SK-N-SH (cell line): ENCODE results near the gene PDIA6. TPM values are rescaled to one million over a fixed set of nuclear protein-coding genes. Genes with fewer than 3 reads are reported as not detected.

ENCODE experiments used
- CTCF ChIA-PET: fragments of 300-600, 350-600 bp; formaldehyde crosslinking; extraction: SDS; loops from one replicate; lab custom pipeline; 2021; lab: Yijun Ruan, JAX
- POLR2A ChIA-PET: fragments of 350-600 bp; sonication (Branson Sonifier 250); formaldehyde crosslinking; extraction: SDS; loops from one replicate; lab custom pipeline; 2020; ENCODE audit warnings: antibody characterized with exemption, inconsistent platforms; lab: Yijun Ruan, JAX
- DNase-seq: peaks from one replicate; pipeline ENCODE4 v3.0.0; 2012
- H2AFZ ChIP-seq: fragments of 200-600 bp; sonication (generic); 2 replicates; pipeline ENCODE4 v1.8.1; 2016; ENCODE audit warnings: antibody characterized with exemption, mild to moderate bottlenecking, low read depth
- H3F3A ChIP-seq: fragments of 200-600 bp; sonication (generic); replicated peaks from 2 replicates; pipeline ENCODE3; 2016; ENCODE audit warnings: antibody characterized with exemption, mild to moderate bottlenecking; ENCODE audit not compliant: insufficient read depth
- H3K27ac ChIP-seq, 2 experiments: fragments of 200-500 bp in 1 of 2; fragments of 200-600 bp in 1 of 2; sonication (Bioruptor generic) in 1 of 2; sonication (generic), shearing (Covaris generic) in 1 of 2; 2 replicates each; pipeline versions ENCODE4 v1.5.1 to v1.6.1; 2014 to 2016; ENCODE audit warnings: low read depth in 2 of 2, inconsistent platforms in 1 of 2, low read length in 1 of 2, mild to moderate bottlenecking in 1 of 2, mixed read lengths in 1 of 2
- H3K27me3 ChIP-seq: fragments of 200-600 bp; sonication (generic), shearing (Covaris generic); 2 replicates; pipeline ENCODE4 v1.6.1; 2016; ENCODE audit warnings: mixed run types; ENCODE audit not compliant: insufficient read depth
- H3K36me3 ChIP-seq, 2 experiments: fragments of 200-500 bp in 1 of 2; fragments of 200-600 bp in 1 of 2; sonication (Bioruptor generic) in 1 of 2; sonication (generic) in 1 of 2; replicated peaks in 1 of 2; 2 replicates each; pipeline versions ENCODE3 to v1.5.1; 2014 to 2016; ENCODE audit warnings: low read length in 1 of 2, mild to moderate bottlenecking in 1 of 2; ENCODE audit not compliant: insufficient read depth in 2 of 2, control insufficient read depth in 1 of 2
- H3K4me1 ChIP-seq, 2 experiments: fragments of 200-500 bp in 1 of 2; fragments of 200-600 bp in 1 of 2; sonication (Bioruptor generic) in 1 of 2; sonication (generic), shearing (Covaris generic) in 1 of 2; 2 replicates each; pipeline versions ENCODE4 v1.5.1 to v1.6.1; 2014 to 2016; ENCODE audit warnings: low read depth in 1 of 2, low read length in 1 of 2, mixed run types in 1 of 2; ENCODE audit not compliant: insufficient read depth in 2 of 2, control insufficient read depth in 1 of 2
- H3K4me2 ChIP-seq: fragments of 200-600 bp; sonication (generic), shearing (Covaris generic); 2 replicates; pipeline ENCODE4 v1.6.1; 2017; ENCODE audit warnings: mixed run types
- H3K4me3 ChIP-seq, 2 experiments: fragments of 200-500 bp in 1 of 2; fragments of 200-600 bp in 1 of 2; sonication (Bioruptor generic) in 1 of 2; sonication (generic), shearing (Covaris generic) in 1 of 2; 2 replicates each; pipeline versions ENCODE4 v1.5.1 to v1.8.1; 2014 to 2016; ENCODE audit warnings: low read depth in 2 of 2, inconsistent platforms in 1 of 2, low read length in 1 of 2, mild to moderate bottlenecking in 1 of 2, mixed read lengths in 1 of 2, moderate library complexity in 1 of 2
- H3K79me2 ChIP-seq: fragments of 200-600 bp; sonication (generic); 2 replicates; pipeline ENCODE4 v1.8.1; 2017; ENCODE audit warnings: mild to moderate bottlenecking; ENCODE audit not compliant: insufficient read depth
- H3K9ac ChIP-seq: fragments of 200-600 bp; sonication (generic); 2 replicates; pipeline ENCODE4 v1.6.1; 2017; ENCODE audit warnings: mixed run types
- H3K9me2 ChIP-seq: fragments of 200-600 bp; sonication (generic); 2 replicates; pipeline ENCODE4 v1.6.1; 2017; ENCODE audit warnings: mixed run types
- H3K9me3 ChIP-seq: fragments of 200-600 bp; sonication (generic); 2 replicates; pipeline ENCODE4 v1.6.1; 2017; ENCODE audit warnings: mixed run types, mild to moderate bottlenecking, moderate library complexity
- H4K20me1 ChIP-seq: fragments of 200-600 bp; sonication (generic); 2 replicates; pipeline ENCODE4 v1.6.1; 2017; ENCODE audit warnings: mild to moderate bottlenecking, mixed run types; ENCODE audit not compliant: insufficient read depth
- ELF1 ChIP-seq: IDR thresholded peaks from 2 replicates; pipeline ENCODE4 v1.4.0; 2012
- GABPA ChIP-seq: IDR thresholded peaks from 2 replicates; pipeline ENCODE4 v1.4.0; 2012; ENCODE audit warnings: low read depth, mild to moderate bottlenecking
- GATA2 ChIP-seq: sonication (generic); formaldehyde crosslinking; IDR thresholded peaks from 2 replicates; pipeline ENCODE4 v1.5.0; 2020; ENCODE audit warnings: mild to moderate bottlenecking, missing genetic modification reagents
- IRF3 ChIP-seq: fragments of 150-350 bp; IDR thresholded peaks from 2 replicates; pipeline ENCODE4 v1.6.1; 2016; ENCODE audit warnings: mild to moderate bottlenecking, low read depth, low read length
- JUND ChIP-seq: IDR thresholded peaks from 2 replicates; pipeline ENCODE4 v1.4.0; 2012
- MAX ChIP-seq: IDR thresholded peaks from 2 replicates; pipeline ENCODE4 v1.4.0; 2012; ENCODE audit warnings: low read depth
- MEF2A ChIP-seq: IDR thresholded peaks from 2 replicates; pipeline ENCODE4 v1.4.0; 2012; ENCODE audit warnings: low read depth, borderline replicate concordance
- MXI1 ChIP-seq: IDR thresholded peaks from 2 replicates; pipeline ENCODE4 v1.6.1; 2012; ENCODE audit warnings: mild to moderate bottlenecking, low read depth, low read length, improper control_type of control experiment
- NRF1 ChIP-seq: IDR thresholded peaks from 2 replicates; pipeline ENCODE4 v1.6.1; 2012; ENCODE audit warnings: low read depth, mild to moderate bottlenecking, low read length
- RAD21 ChIP-seq: IDR thresholded peaks from 2 replicates; pipeline ENCODE4 v1.6.1; 2012; ENCODE audit warnings: mild to moderate bottlenecking, low read length
- RCOR1 ChIP-seq: fragments of 150-350 bp; IDR thresholded peaks from 2 replicates; pipeline ENCODE4 v1.6.1; 2017; ENCODE audit warnings: antibody characterized with exemption, low read length
- RFX5 ChIP-seq: IDR thresholded peaks from 2 replicates; pipeline ENCODE4 v1.6.1; 2012; ENCODE audit warnings: mild to moderate bottlenecking, improper control_type of control experiment, low read length
- RXRA ChIP-seq: IDR thresholded peaks from 2 replicates; pipeline ENCODE4 v1.4.0; 2012; ENCODE audit warnings: low read depth, mild to moderate bottlenecking, borderline replicate concordance
- SMC3 ChIP-seq: IDR thresholded peaks from 2 replicates; pipeline ENCODE4 v1.6.1; 2012; ENCODE audit warnings: low read depth, low read length, improper control_type of control experiment
- TCF12 ChIP-seq: IDR thresholded peaks from 2 replicates; pipeline ENCODE4 v1.4.0; 2012
- USF1 ChIP-seq: IDR thresholded peaks from 2 replicates; pipeline ENCODE4 v1.4.0; 2012; ENCODE audit warnings: low read depth, borderline replicate concordance
- USF2 ChIP-seq: fragments of 150-350 bp; IDR thresholded peaks from 2 replicates; pipeline ENCODE4 v1.6.1; 2017; ENCODE audit warnings: antibody characterized with exemption, low read length, low read depth, borderline replicate concordance
- YY1 ChIP-seq: IDR thresholded peaks from 2 replicates; pipeline ENCODE4 v1.4.0; 2012; ENCODE audit warnings: low read depth, mild to moderate bottlenecking
- WGBS: methylation state at CpG from one replicate; pipeline ENCODE4 v1.1.6; 2017; ENCODE audit warnings: low lambda C conversion rate; 5-methylcytosine and 5-hydroxymethylcytosine counted together
- polyA plus RNA-seq, 3 experiments: library from polyadenylated mRNA; depleted of rRNA; stranded (reverse); fragments of >200 nt; gene quantifications; 2 replicates each; pipeline ENCODE4 v1.2.3, GENCODE V29; 2012
- TF ChIP-seq, protein P1 (sequence below): IDR thresholded peaks from 2 replicates; pipeline ENCODE4 v1.6.1; 2012; ENCODE audit warnings: mild to moderate bottlenecking, low read depth, low read length, moderate library complexity
- TF ChIP-seq, protein P2 (sequence below): IDR thresholded peaks from 2 replicates; pipeline ENCODE4 v1.4.0; 2012; ENCODE audit warnings: low read depth, borderline replicate concordance

Gene PDIA6
- polyA plus RNA-seq, 1 of the 3 experiments (the other 2 are of a cell fraction) = 325 TPM

GRCh38 chr2:10800163-10800562, 12.4 kb downstream of the PDIA6 start:
- no peak overlapping the region for H3K4me3 ChIP-seq
- ChIA-PET POLR2A (no interaction called here), CTCF (interaction anchor here (0.6 to 2.4 kb wide), 11 partner anchors 12 to 332 kb away, joined by 3 to 7 read pairs (median 4); partner anchors contain the start of gene PDIA6)
- H3K79me2 ChIP-seq = peaks cover 91% of the 10 kb centered on the region
- peaks cover 0 to 4% of the 10 kb centered on the region in 2 experiments; a peak in 1 of 4 replicates for H3K4me1 ChIP-seq
- H3K9me3 ChIP-seq = no peaks in the 10 kb centered on the region
- peaks cover 44 to 56% of the 10 kb centered on the region in 2 experiments for H3K36me3 ChIP-seq
- H3K27me3 ChIP-seq = no peaks in the 10 kb centered on the region
- no peak for DNase-seq
- no peak overlapping the region for H3K9ac ChIP-seq
- H3F3A ChIP-seq = no peaks in the 10 kb centered on the region
- no peak overlapping the region for H3K4me2 ChIP-seq
- TF ChIP-seq, protein P1, sequence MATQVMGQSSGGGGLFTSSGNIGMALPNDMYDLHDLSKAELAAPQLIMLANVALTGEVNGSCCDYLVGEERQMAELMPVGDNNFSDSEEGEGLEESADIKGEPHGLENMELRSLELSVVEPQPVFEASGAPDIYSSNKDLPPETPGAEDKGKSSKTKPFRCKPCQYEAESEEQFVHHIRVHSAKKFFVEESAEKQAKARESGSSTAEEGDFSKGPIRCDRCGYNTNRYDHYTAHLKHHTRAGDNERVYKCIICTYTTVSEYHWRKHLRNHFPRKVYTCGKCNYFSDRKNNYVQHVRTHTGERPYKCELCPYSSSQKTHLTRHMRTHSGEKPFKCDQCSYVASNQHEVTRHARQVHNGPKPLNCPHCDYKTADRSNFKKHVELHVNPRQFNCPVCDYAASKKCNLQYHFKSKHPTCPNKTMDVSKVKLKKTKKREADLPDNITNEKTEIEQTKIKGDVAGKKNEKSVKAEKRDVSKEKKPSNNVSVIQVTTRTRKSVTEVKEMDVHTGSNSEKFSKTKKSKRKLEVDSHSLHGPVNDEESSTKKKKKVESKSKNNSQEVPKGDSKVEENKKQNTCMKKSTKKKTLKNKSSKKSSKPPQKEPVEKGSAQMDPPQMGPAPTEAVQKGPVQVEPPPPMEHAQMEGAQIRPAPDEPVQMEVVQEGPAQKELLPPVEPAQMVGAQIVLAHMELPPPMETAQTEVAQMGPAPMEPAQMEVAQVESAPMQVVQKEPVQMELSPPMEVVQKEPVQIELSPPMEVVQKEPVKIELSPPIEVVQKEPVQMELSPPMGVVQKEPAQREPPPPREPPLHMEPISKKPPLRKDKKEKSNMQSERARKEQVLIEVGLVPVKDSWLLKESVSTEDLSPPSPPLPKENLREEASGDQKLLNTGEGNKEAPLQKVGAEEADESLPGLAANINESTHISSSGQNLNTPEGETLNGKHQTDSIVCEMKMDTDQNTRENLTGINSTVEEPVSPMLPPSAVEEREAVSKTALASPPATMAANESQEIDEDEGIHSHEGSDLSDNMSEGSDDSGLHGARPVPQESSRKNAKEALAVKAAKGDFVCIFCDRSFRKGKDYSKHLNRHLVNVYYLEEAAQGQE = no peak
- TF ChIP-seq SMC3 (no peak), TCF12 (no peak), RFX5 (no peak), MAX (no peak), JUND (no peak), GABPA (no peak), MEF2A (no peak), NRF1 (no peak), RCOR1 (no peak), USF1 (no peak), RXRA (no peak), USF2 (no peak), GATA2 (no peak), RAD21 (no peak), YY1 (no peak), MXI1 (no peak), IRF3 (no peak), ELF1 (no peak)
- TF ChIP-seq, protein P2, sequence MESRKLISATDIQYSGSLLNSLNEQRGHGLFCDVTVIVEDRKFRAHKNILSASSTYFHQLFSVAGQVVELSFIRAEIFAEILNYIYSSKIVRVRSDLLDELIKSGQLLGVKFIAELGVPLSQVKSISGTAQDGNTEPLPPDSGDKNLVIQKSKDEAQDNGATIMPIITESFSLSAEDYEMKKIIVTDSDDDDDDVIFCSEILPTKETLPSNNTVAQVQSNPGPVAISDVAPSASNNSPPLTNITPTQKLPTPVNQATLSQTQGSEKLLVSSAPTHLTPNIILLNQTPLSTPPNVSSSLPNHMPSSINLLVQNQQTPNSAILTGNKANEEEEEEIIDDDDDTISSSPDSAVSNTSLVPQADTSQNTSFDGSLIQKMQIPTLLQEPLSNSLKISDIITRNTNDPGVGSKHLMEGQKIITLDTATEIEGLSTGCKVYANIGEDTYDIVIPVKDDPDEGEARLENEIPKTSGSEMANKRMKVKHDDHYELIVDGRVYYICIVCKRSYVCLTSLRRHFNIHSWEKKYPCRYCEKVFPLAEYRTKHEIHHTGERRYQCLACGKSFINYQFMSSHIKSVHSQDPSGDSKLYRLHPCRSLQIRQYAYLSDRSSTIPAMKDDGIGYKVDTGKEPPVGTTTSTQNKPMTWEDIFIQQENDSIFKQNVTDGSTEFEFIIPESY = no peak
- no peak overlapping the region for H2AFZ ChIP-seq
- WGBS = 99% methylated on average over 4 of the region's 4 CpGs
- H4K20me1 ChIP-seq = peaks cover 55% of the 10 kb centered on the region
- H3K27ac ChIP-seq = no peak overlapping the region
- H3K9me2 ChIP-seq = no peaks in the 10 kb centered on the region
